Keratinocyte (primary cell): ENCODE data around the gene GPC5. TPM values are rescaled to one million over a fixed set of nuclear protein-coding genes. Genes with fewer than 3 reads are reported as not detected.
"Not testable (repeated sequence)": the region's sequence is repeated elsewhere in the genome, so short reads cannot be mapped to it uniquely, and the experiment has no call there.

Source experiments
- DNase-seq: peaks from one replicate; pipeline ENCODE4 v3.0.0-alpha.2; 2011; ENCODE audit warnings: low read depth, missing footprints, low spot score
- FAIRE-seq: peaks from 2 replicates; lab custom pipeline; 2011; peaks lifted over from hg19 to GRCh38; lab: Jason Lieb, UNC
- H2AFZ ChIP-seq: 2 replicates; pipeline ENCODE4 v1.6.0; 2012; ENCODE audit warnings: low read length, control low read depth, inconsistent platforms; ENCODE audit not compliant: control insufficient read depth
- H3K27ac ChIP-seq: 2 replicates; pipeline ENCODE4 v1.5.1; 2011; ENCODE audit warnings: low read length; ENCODE audit not compliant: control insufficient read depth, insufficient read depth
- H3K27me3 ChIP-seq: 3 replicates; pipeline ENCODE4 v1.6.0; 2011; ENCODE audit warnings: low read length; ENCODE audit not compliant: control insufficient read depth, insufficient read depth; ENCODE audit errors: extremely low read depth
- H3K36me3 ChIP-seq, 2 experiments: 2 replicates in 1 of 2; 3 replicates in 1 of 2; pipeline ENCODE4 v1.5.1; 2011; ENCODE audit warnings: low read length in 2 of 2, mild to moderate bottlenecking in 1 of 2; ENCODE audit not compliant: control insufficient read depth in 2 of 2, insufficient read depth in 2 of 2; ENCODE audit errors: extremely low read depth in 1 of 2
- H3K4me1 ChIP-seq: 3 replicates; pipeline ENCODE4 v1.5.1; 2011; ENCODE audit warnings: low read length; ENCODE audit not compliant: control insufficient read depth, insufficient read depth; ENCODE audit errors: extremely low read depth
- H3K4me2 ChIP-seq: 3 replicates; pipeline ENCODE4 v1.6.0; 2011; ENCODE audit warnings: low read depth, low read length; ENCODE audit not compliant: control insufficient read depth, insufficient read depth; ENCODE audit errors: extremely low read depth
- H3K4me3 ChIP-seq, 3 experiments: fragments of 200-600 bp in 1 of 3; sonication (generic) in 1 of 3; 2 replicates in 2 of 3; 3 replicates in 1 of 3; pipeline ENCODE4 v1.5.1; 2011 to 2016; ENCODE audit warnings: low read length in 3 of 3, mild to moderate bottlenecking in 3 of 3, control low read depth in 2 of 3, inconsistent platforms in 1 of 3, low read depth in 1 of 3, mixed read lengths in 1 of 3, mixed run types in 1 of 3, moderate library complexity in 1 of 3; ENCODE audit not compliant: control insufficient read depth in 2 of 3, insufficient read depth in 2 of 3; ENCODE audit errors: extremely low read depth in 1 of 3
- H3K79me2 ChIP-seq: 2 replicates; pipeline ENCODE4 v1.6.0; 2012; ENCODE audit warnings: low read length; ENCODE audit not compliant: control insufficient read depth, insufficient read depth
- H3K9ac ChIP-seq: 3 replicates; pipeline ENCODE4 v1.6.0; 2011; ENCODE audit warnings: low read length; ENCODE audit not compliant: control insufficient read depth, insufficient read depth; ENCODE audit errors: extremely low read depth
- H3K9me1 ChIP-seq: 3 replicates; pipeline ENCODE4 v1.6.0; 2011; ENCODE audit warnings: low read length; ENCODE audit not compliant: control insufficient read depth, insufficient read depth; ENCODE audit errors: extremely low read depth
- H3K9me3 ChIP-seq: 2 replicates; pipeline ENCODE4 v1.5.1; 2012; ENCODE audit warnings: low read depth, low read length; ENCODE audit not compliant: control insufficient read depth
- H4K20me1 ChIP-seq: 3 replicates; pipeline ENCODE4 v1.6.0; 2011; ENCODE audit warnings: low read length; ENCODE audit not compliant: control insufficient read depth, insufficient read depth; ENCODE audit errors: extremely low read depth
- EZH2 ChIP-seq: IDR thresholded peaks from one replicate; pipeline ENCODE4 v1.6.1; 2012; ENCODE audit warnings: inconsistent platforms, mild to moderate bottlenecking, low read length, moderate library complexity
- dilution Hi-C: fragments of 300-500 bp; cut with MboI; formaldehyde crosslinking; loops from one replicate; pipeline ENCODE4 v1.7.0; 2020; ENCODE audit warnings: low sequenced_read_pairs; ENCODE audit not compliant: extremely low pct_ligation_motif_present
- polyA plus RNA-seq, 5 experiments: library from polyadenylated mRNA; depleted of rRNA in 3 of 5; stranded (reverse) in 3 of 5; stranded (forward) in 1 of 5; unstranded in 1 of 5; fragments of >200 nt; gene quantifications; 1 replicate in 1 of 5; 2 replicates in 3 of 5; 3 replicates in 1 of 5; pipeline versions ENCODE4 v1.2.1 to v1.2.3, GENCODE V29; 2011 to 2012; ENCODE audit warnings: missing spikeins in 2 of 5, low read depth in 1 of 5, low replicate concordance in 1 of 5
- TF ChIP-seq, protein P1 (sequence below), 3 experiments: IDR thresholded peaks in 1 of 3; conservative IDR thresholded peaks in 1 of 3; optimal IDR thresholded peaks in 1 of 3; 2 replicates in 2 of 3; 3 replicates in 1 of 3; pipeline versions ENCODE3 to v1.5.1; 2011; ENCODE audit warnings: low read length in 3 of 3, mild to moderate bottlenecking in 3 of 3, moderate library complexity in 2 of 3, control low read depth in 1 of 3, inconsistent platforms in 1 of 3; ENCODE audit not compliant: insufficient read depth in 2 of 3; ENCODE audit errors: extremely low read depth in 1 of 3

Gene GPC5
- polyA plus RNA-seq, 1 donor (not counting 4 experiments of a cell fraction or from before 2014, with no cell fraction given) = 0.10 TPM

DNA sequence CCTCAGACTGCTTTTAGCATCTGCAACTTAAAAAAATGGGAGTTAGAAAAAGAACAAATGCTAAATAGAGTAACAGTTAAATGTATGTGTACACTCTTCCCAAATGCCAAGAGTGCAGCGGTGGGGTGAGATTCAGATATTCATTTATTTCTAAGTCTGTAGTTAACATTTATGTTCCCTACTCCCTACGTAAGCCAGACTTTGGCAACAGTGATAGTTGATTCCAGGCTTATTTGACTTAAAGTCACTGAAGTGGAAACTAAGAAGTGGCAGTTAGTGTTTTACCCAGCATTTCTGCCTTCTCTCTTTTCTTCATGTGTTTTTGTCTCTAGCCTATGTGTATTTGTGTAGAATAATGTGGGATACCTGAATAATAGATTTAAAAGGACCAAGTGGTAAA lies 46.4 kb upstream of the GPC5 start:
- peaks cover 39% of the 10 kb centered on the region for H3K79me2 ChIP-seq
- no peak overlapping the region for H3K4me2 ChIP-seq
- H3K9me1 ChIP-seq = no peaks in the 10 kb centered on the region
- dilution Hi-C loops = no loop called here
- H3K27me3 ChIP-seq = no peaks in the 10 kb centered on the region
- H4K20me1 ChIP-seq = peaks cover 10% of the 10 kb centered on the region
- no peak for DNase-seq
- no peaks in the 10 kb centered on the region for H3K9me3 ChIP-seq
- H2AFZ ChIP-seq = no peak overlapping the region
- H3K4me1 ChIP-seq = peaks cover 16% of the 10 kb centered on the region
- H3K9ac ChIP-seq = no peak overlapping the region
- no peak overlapping the region for H3K4me3 ChIP-seq
- no peak for TF ChIP-seq EZH2
- TF ChIP-seq, protein P1, sequence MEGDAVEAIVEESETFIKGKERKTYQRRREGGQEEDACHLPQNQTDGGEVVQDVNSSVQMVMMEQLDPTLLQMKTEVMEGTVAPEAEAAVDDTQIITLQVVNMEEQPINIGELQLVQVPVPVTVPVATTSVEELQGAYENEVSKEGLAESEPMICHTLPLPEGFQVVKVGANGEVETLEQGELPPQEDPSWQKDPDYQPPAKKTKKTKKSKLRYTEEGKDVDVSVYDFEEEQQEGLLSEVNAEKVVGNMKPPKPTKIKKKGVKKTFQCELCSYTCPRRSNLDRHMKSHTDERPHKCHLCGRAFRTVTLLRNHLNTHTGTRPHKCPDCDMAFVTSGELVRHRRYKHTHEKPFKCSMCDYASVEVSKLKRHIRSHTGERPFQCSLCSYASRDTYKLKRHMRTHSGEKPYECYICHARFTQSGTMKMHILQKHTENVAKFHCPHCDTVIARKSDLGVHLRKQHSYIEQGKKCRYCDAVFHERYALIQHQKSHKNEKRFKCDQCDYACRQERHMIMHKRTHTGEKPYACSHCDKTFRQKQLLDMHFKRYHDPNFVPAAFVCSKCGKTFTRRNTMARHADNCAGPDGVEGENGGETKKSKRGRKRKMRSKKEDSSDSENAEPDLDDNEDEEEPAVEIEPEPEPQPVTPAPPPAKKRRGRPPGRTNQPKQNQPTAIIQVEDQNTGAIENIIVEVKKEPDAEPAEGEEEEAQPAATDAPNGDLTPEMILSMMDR (optimal IDR thresholded peaks at IDR 0.05 in 1 of 3, IDR thresholded peaks at IDR 0.05 in 1 of 3, conservative IDR thresholded peaks at IDR 0.05 in 1 of 3; ENCODE audit: extremely low read depth in 1 of 3, insufficient read depth in 2 of 3, low read length in 3 of 3) = no peak
- peaks cover 11 to 54% of the 10 kb centered on the region in 2 experiments for H3K36me3 ChIP-seq
- no peak for FAIRE-seq
- no peak overlapping the region for H3K27ac ChIP-seq

- H3K79me2 ChIP-seq = peaks cover 39% of the 10 kb centered on the region
- H3K9me3 ChIP-seq = not testable (repeated sequence)
- peaks cover 12% of the 10 kb centered on the region for H4K20me1 ChIP-seq
These were observed 45.5 kb upstream of the GPC5 start for GRCh38 chr13:91352891-91353290.

DNA sequence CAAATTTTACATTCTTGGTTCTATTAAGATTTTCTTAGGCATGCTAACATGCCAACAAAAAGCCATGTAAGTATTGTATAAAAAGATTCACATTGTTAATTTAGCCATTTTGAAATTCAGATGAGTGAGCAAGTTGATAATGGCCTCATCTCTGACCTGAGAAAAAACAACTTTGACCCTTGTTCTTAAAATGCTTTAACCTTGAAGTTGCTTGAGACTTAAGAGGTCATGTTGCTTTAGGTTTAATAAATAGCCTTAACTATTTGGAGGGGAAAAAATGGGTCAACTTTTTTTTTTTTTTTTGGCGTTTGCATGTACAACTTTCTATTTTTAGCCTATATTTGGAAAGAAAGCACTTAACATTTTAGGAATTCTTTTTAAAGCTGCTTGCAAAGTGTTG lies 44.9 kb upstream of the GPC5 start:
- no peak overlapping the region for H3K4me3 ChIP-seq
- DNase-seq = no peak
- no peak overlapping the region for H2AFZ ChIP-seq
- no peaks in the 10 kb centered on the region for H3K27me3 ChIP-seq
- FAIRE-seq = no peak
- peaks cover 38% of the 10 kb centered on the region for H3K79me2 ChIP-seq
- H3K36me3 ChIP-seq = peaks cover 13 to 59% of the 10 kb centered on the region in 2 experiments
- dilution Hi-C loops = no loop called here
- no peak overlapping the region for H3K4me2 ChIP-seq
- no peak for TF ChIP-seq EZH2
- TF ChIP-seq, protein P1 (optimal IDR thresholded peaks at IDR 0.05 in 1 of 3, IDR thresholded peaks at IDR 0.05 in 1 of 3, conservative IDR thresholded peaks at IDR 0.05 in 1 of 3; ENCODE audit: extremely low read depth in 1 of 3, insufficient read depth in 2 of 3, low read length in 3 of 3) = no peak
- H3K4me1 ChIP-seq = peaks cover 15% of the 10 kb centered on the region
- H3K9me1 ChIP-seq = no peaks in the 10 kb centered on the region
- H4K20me1 ChIP-seq = peaks cover 12% of the 10 kb centered on the region
- H3K9me3 ChIP-seq = no peaks in the 10 kb centered on the region
- H3K9ac ChIP-seq = no peak overlapping the region
- H3K27ac ChIP-seq = no peak overlapping the region

More at GRCh38 chr13:91352891-91353290, 45.5 kb upstream of the GPC5 start:
- FAIRE-seq, H3K4me3 ChIP-seq, DNase-seq, H3K4me2 ChIP-seq, H3K9ac ChIP-seq, H3K9me1 ChIP-seq, H2AFZ ChIP-seq, H3K27ac ChIP-seq, dilution Hi-C loops, H3K27me3 ChIP-seq: not testable (repeated sequence)
- H3K36me3 ChIP-seq = peaks cover 13 to 59% of the 10 kb centered on the region in 2 experiments
- peaks cover 15% of the 10 kb centered on the region for H3K4me1 ChIP-seq
